ENCODE data around the gene ZDHHC5.
"Not testable (repeated sequence)": the region's sequence is repeated elsewhere in the genome, so short reads cannot be mapped to it uniquely, and the experiment has no call there.

ZDHHC5 gene

DNA sequence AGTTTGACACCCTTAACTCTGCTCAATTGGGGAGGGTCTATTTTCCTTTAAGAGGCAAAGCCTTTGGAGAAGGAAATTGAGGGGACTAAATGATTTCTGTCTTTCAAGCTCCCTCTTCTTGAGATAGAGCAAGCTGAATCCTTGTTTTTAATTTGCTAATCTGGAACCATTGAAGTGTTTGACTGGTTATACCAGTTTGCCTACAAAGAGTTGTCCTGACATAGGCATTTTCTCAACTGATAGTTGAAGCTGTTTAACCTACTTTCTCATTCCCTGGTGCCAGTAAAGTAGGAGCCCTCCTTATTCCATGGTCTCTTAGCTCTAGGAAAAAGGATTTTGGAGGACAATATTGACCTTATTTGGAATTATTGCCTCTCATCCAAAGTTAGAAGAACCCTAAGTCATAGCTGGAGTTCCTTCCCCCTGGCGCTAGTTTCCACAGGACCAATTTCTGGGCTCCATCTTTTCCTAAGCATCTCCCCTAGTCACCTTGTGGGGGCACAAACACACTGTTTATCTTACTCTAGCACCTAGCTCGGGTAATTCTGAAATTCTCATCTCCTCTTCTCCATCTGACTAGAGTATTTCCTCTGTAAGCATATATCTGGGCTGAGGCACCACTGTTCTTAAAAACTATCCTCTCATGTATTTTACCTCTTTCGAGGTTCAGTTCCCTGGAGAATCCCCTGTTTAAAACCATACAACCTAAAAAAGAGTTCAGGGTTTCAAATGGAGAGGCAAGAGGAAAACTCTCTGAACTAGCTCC, 7.4 kb downstream of the ZDHHC5 start:
- no peak for DNase-seq

DNA sequence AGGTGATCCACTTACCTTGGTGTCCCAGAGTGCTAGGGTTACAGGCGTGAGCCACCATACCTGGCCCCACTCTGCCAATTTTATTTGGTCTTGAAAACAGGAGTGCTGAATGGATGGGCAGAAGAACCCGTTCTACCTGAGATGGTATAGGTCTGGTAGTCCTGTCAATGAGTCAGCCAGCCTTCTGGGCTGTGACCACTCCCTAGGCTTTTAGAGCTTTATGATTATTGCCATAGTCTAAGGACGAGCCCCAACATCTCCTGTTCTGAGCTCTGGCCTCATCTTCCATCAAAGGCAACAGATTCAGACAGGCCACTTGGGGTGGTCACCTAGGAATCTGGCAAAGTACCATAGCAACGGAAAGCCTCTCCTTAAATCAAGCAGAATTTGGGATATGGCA, 11.5 kb downstream of the ZDHHC5 start:
- no peak for DNase-seq

DNA sequence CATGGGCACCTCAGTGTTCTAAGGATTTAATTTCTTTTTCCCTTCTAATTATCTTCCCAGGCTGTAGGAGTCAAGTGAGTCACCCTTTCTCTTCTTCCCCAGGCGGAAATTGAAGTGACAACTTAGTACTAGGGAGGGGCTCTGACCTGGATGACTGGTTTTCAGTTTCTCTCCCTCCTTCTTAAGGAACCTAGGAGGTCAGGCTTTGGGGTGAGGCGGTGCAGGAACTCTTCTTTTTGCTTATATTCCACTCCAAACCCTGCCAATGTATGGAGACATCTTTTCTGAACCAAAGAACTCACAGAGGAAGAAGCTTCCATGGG, 12.6 kb downstream of the ZDHHC5 start:
- no peak for DNase-seq

DNA sequence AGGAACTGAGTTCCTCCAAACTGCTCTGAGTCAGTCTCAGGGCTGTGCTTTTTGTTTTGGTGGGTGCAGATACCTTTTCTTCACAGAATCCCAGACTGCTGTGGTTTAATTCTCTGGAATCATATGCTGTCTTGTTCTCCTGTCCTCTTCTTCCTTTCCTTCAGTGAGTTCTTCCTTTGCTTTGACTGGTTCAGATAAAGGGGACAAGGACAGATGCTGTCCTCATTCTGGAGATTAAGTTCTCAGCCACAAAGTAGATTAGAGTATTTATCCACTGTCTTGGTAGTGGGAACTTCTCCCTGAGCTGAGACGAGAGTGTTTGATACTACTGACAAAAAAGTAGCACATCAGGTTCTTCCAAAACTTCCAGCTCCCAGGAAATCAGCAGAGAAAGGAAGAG, 13.3 kb downstream of the ZDHHC5 start:
- DNase-seq, result no peak

DNA sequence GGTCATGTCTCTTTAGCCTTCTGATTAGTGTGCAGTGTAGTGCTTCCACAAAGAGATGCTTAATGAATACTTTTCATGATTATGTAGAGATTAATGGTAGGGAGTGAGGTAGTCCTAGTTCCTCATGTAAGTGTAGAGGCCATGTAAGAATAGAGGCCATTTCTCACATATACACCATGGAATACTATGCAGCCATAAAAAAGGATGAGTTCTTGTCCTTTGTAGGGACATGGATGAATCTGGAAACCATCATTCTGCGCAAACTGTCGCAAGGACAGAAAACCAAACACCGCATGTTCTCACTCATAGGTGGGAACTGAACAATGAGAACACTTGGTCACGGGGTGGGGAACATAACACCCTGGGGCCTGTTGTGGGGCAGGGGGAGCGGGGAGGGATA, 22.6 kb downstream of the ZDHHC5 start:
- DNase-seq, result not testable (repeated sequence)

DNA sequence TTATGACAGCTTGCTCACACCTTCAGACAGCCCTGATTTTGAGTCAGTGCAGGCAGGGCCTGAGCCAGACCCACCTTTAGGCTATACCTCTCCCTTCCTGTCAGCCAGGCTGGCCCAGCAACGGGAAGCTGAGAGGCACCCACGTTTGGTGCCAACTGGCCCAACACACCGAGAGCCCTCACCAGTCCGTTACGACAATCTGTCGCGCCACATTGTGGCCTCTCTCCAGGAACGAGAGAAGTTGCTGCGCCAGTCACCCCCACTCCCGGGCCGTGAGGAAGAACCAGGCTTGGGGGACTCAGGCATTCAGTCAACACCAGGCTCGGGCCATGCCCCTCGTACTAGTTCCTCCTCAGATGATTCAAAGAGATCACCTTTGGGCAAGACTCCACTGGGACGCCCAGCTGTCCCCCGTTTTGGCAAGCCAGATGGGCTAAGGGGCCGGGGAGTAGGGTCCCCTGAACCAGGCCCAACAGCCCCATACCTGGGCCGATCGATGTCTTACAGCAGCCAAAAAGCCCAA, 31.0 kb downstream of the ZDHHC5 start:
- no peak for DNase-seq

DNA sequence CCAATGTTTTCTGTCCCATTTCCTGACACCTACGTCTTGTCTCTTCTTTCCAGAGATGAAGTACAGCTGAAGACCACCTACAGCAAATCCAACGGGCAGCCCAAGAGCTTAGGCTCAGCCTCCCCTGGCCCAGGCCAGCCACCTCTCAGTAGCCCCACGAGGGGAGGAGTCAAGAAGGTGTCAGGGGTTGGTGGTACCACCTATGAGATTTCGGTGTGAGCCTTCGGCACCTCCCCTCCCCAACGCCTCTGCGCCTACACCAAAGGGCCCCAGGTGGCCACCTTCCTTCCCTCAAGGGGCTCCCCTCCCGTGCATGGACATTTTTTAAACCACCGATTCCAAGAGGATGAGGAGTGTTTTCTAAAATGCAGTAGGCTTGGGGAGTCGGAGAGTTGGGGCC, 31.9 kb downstream of the ZDHHC5 start:
- DNase-seq, result no peak

DNA sequence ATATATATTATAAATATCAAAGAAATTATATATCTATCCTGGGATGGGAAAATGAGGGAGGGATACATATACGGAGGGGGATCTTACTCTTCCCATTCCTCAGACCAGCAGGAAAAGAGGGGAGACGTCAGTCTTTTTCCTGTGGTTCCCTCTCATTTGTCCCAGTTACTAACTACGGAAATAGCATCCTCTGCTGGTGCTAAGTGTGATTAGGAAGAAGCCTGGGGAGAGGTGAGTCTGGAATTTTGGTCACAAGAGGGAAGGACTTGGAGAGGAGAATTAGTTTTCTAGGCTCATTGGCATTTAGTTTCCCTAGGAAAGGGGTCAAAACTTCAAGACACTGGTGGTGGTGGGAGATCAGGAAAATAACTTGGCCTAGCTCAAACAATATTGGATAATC, 32.5 kb downstream of the ZDHHC5 start:
- no peak for DNase-seq

DNA sequence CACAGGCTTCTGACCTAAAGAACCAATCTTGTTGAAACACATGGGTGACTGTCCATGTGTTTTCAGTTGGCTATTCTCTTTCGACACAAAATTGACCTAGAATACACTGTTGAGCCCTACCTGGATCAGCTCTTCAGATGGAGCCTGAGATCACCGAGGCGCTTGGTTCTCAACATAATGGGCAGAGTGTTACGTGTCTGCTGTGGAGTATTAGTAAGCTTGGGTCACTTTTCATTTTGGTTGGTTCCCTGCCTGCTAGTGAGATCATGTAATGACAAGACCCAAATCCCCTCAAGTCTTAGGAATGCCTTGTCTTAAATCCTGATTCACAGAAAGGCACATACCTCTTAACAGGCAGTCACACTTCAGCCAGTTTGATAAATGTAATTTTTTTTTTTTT, 35.4 kb downstream of the ZDHHC5 start:
- DNase-seq, result no peak

DNA sequence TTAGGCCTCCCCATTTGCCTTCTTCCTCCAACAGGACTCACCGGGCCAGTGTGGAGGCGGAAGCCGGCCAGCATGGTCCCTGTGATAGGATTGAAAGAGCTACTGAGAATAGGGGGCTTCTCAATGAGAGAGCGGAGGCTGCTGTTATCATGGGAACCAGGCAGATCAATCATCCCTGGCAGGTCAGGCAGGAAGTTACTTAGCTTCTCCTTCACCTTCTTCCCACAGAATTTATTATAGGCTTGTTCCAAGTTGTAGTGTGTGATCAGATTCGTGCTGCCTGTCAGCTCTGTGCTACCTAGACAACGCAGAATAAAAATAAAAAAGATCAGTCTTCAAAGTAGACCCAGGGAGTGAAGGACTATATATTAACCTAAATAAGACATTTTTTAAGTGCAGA, 37.0 kb downstream of the ZDHHC5 start:
- no peak for DNase-seq

DNA sequence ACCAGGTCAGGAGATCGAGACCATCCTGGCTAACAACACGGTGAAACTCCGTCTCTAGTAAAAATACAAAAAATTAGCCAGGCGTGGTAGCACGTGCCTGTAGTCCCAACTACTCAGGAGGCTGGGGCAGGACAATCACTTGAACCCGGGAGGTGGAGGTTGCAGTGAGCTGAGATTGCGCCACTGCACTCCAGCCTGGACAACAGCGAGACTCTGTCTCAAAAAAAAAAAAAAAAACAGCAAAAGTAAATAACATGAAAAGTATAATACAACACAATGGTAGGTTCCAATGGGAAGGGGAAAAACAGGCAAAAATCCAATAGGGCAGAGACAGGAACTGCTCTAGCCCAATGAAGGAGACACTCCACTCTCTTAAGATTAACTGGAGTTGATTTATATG, 37.5 kb downstream of the ZDHHC5 start:
- not testable (repeated sequence) for DNase-seq

DNA sequence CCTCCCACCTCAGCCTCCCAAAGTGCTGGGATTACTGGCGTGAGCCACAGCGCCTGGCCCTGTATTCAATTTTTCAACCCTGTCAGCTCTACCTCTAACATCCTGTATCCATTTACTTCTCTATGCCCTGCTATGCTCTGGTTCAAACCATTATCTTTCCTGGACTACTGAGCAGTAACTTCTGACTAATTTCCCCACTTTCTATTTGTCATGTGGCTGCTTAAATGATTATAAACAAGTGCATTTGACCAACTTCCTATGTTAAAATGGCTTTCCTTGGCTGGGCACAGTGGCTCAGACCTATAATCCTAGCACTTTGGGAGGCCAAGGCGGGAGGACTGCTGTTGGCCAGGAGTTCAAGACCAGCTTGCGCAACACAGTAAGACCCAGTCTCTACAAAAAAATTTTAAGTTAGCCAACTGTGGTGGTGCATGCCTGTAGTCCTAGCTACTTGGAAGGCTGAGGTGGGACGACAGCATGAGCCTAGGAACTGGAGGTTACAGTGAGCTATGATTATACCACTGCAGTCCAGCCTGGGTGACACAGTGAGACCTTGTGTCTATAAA, 42.0 kb downstream of the ZDHHC5 start:
- no peak for DNase-seq

DNA sequence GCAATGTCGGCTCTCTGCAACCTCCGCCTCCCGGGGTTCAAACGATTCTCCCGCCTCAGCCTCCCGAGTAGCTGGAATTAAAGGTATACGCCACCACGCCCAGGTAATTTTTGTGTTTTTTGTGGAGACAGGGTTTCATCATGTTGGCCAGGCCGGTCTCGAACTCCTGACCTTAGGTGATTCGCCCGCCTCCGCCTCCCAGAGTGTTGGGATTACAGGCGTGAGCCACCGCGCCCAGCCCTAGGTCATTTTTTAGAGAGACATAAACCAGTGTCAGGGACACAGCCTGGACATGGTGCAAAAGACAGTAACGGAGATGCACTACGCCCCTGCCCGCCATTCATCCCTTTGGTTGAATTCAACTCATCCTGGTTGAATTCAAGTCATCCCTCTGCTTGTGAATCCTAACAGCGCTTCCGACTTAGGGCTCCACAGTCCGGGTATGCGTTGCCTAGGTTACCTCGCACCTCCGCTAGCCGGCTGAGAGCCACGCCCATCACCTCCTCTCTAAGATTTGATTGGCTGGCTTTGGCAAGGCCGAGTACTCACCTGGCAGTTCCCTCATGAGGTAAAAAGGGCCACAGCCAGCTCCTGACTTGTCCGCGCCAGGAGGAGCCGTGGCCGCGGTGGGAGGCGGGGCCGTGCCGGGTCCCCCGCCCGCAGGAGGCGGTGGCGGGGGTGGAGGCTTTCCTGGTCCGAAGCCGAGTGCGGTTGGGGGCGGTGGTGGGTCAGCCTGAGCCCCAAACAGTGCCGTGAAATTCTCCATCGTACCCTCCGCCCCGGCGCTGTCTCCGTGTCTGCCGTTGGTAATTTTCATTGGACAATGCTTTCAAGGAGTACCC, 43.7 kb downstream of the ZDHHC5 start, which contains the start of gene MED19:
Gene MED19 (minus strand): TSS at position 802 of the 842 bp plus-strand sequence. CDS start 36 bp downstream, at position 766.
- DNase-seq, result peak; percentile 91

DNA sequence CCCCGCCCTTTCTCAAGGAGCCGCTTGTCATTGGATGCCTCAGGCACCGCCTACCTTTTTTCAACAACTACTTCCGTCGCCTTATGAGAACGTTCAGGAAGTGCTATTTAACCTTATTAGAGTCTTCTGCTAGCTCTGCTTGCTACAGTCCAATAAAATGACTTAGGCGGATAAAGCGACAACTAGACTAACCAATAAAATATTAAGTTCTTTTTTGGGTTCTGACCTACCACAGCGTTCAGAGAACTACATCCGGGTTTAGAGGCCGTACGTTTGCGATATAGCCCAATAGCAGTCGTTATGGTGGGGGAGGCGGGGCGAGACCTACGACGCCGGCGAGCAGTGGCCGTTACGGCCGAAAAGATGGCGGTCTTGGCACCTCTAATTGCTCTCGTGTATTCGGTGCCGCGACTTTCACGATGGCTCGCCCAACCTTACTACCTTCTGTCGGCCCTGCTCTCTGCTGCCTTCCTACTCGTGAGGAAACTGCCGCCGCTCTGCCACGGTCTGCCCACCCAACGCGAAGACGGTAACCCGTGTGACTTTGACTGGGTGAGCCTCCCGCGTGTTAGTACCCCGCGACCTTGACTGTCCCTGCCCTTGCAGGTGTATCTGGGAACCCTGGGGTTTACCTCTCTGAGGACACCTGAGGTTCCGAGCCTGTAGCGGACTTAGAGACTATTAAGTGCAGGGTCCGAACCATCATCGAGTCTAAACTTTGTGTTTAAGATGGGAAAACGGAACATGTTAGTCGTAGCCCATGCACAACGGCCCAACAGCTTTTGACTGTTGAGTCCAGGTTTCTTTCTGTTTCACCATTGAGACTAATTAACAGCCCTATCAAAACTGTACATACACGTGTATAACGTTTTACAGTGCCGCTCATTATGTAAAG, 44.6 kb downstream of the ZDHHC5 start, which contains the start of gene TMX2:
Gene TMX2 (plus strand): TSS at position 338 of the 895 bp plus-strand sequence. CDS start 26 bp downstream, at position 364.
- peak; percentile 100 for DNase-seq

DNA sequence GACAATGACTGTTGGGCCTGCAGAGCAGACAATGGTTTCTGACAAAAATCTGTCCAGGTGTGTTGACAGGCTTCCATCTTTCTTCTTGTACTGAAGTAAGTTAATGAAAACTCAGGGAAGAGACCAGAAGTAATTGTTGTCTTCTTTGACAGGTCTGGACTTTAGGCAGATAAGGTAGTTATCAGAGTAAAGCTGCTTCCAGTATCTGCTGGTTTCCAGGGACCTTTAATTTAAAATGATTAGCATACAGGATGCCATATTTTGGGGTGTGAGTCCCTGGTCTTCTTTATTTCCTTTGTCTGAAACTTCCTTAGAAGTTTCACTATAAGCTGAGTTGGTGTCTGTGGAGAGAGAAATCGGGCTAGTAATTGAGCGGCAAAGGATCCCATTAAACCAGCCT, 45.9 kb downstream of the ZDHHC5 start:
- no peak for DNase-seq

DNA sequence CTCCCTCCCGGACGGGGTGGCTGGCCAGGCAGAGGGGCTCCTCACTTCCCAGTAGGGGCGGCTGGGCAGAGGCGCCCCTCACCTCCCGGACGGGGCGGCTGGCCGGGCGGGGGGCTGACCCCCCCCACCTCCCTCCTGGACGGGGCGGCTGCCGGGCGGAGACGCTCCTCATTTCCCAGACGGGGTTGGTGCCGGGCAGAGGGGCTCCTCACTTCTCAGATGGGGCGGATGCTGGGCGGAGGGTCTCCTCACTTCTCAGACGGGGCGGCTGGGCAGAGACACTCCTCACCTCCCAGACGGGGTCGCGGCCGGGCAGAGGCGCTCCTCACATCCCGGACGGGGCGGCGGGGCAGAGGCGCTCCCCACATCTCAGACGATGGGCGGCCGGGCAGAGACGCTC, 48.8 kb downstream of the ZDHHC5 start:
- not testable (repeated sequence) for DNase-seq

DNA sequence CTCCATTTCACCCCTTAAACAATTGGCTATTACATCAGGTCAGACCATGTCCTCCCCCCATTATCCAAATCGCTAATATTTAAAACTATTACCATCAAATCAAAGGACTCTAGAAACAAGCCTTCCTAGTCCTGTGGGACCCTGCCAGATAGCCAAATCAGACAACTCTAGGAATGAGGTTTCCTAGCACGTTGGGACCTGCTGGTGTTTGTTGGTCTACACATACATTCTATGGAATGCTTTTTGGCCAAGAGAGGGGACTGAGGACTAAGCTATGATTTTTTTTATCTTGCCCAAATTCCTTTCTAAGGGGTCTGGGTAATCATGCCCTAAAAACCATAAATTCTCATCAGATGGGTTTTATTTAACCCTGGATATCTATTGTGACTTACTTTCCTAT, 59.3 kb downstream of the ZDHHC5 start:
- no peak for DNase-seq

DNA sequence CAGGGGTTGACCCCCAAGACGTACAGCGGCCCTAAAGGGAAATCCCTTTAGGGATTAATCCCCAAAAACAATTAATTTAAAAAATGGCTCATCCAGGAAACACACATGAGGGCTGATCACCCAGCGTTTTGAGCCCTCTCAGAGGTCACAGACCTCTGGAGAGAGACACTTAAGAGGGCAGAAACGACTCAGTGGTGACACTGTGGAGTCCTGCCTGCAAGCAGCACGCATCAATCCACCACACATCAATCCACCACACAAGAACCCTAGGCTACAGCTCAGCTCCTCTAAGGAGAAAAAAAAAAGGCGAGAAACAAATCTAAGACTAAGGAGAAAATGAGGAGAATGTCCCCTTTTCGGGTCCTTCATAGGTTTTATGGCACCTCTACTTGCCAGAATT, 60.9 kb downstream of the ZDHHC5 start:
- no peak for DNase-seq

DNA sequence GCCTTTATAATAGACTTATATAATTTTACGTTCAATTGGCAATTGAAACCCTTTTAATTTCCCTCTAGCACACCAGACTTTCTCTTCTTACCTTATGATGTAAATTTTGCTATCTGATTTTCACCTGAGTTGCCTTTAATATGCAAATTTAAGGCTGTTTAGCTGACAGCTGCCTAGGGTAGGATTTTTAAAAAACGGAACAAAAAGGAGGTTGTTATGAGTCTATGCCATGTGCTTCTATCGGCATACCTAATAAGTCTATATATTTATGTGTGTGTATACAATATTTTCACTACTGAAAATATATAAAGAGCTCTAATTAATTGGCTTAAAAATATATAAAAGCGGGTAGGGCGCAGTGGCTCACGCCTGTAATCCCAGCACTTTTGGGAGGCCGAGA, 61.6 kb downstream of the ZDHHC5 start:
- DNase-seq, result no peak

DNA sequence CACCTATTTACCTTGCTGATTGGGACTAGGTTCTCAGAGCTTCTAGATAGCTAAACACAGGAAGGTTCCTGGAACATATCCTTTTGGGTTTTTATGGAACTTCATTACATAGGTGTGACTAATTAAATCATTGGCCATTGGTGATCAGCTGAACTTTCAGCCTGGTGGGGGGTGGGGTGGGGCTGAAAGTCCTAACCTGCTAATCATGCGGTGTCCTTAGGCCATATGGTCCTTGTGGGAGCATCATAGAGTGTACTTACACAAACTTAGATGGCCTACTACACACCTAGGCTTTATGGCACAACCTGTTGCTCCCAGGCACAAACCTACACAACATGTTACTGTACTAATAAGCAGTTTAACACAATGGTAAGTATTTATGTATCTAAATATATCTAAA, 64.7 kb downstream of the ZDHHC5 start:
- no peak for DNase-seq

DNA sequence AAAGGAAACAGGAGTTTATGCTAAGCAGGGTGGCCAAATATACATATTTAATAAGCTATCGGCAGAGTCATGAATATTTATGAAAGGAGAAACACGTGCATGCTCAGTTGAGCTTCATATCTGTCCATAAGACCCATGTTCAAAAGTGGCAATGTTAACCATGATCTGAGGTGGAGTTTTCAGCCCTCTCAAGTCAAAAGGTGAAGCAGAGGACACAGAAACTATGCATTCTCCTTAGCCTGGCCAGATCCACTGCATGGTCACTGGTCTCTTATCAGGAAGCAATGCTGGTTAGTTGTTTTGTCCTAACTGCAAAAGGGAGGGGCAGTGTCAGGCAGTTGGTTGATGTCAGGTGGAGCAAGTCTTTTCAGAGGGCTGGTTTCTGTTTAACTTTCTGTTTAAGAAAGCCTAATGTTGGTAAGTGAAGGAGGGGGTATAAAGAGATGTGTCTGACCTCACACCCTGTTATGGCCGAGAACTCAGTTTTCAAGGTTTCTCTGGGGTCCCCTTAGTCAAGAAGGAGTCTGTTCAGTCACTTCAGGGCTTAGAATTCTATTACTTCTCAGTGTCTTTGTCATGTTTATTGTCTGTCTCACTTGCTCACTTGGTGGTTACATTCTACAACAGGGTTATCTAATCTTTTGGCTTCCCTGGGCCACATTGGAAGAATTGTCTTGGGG, 67.8 kb downstream of the ZDHHC5 start:
- DNase-seq, result no peak
